ENCODE results near the gene COL1A2.

Gene COL1A2

GRCh38 chr7:94382132-94382531, 12.6 kb upstream of the COL1A2 start:
- Histone ChIP-seq H3K27ac (peak overlapping the region; percentile 54), H3K27me3 (replicated peaks) (no peaks in the 10 kb centered on the region), H3K36me3 (replicated peaks) (no peaks in the 10 kb centered on the region), H3K4me3 (ENCODE audit: low read depth, low read length) (no peak overlapping the region)
- in situ Hi-C loops (cut with HindIII; ENCODE audit: low pct_ligation_motif_present, low sequenced_read_pairs): no loop called here
- no peak for TF ChIP-seq CTCF (IDR thresholded peaks at IDR 0.05; ENCODE audit: low read depth, low read length, missing control alignments)
- peak; percentile 58 for DNase-seq

- Histone ChIP-seq H3K27ac (peak overlapping the region; percentile 16), H3K4me3 (ENCODE audit: low read depth, low read length) (no peak overlapping the region), H3K27me3 (replicated peaks) (no peaks in the 10 kb centered on the region), H3K36me3 (replicated peaks) (no peaks in the 10 kb centered on the region)
- in situ Hi-C loops (cut with HindIII; ENCODE audit: low pct_ligation_motif_present, low sequenced_read_pairs): no loop called here
- DNase-seq: no peak
- no peak for TF ChIP-seq CTCF (IDR thresholded peaks at IDR 0.05; ENCODE audit: low read depth, low read length, missing control alignments)
Observed at GRCh38 chr7:94382746-94383145, 11.9 kb upstream of the COL1A2 start.

- in situ Hi-C loops (cut with HindIII; ENCODE audit: low pct_ligation_motif_present, low sequenced_read_pairs): no loop called here
- no peak for DNase-seq
- Histone ChIP-seq H3K4me3 (ENCODE audit: low read depth, low read length) (no peak overlapping the region), H3K27ac (no peak overlapping the region), H3K36me3 (replicated peaks) (no peaks in the 10 kb centered on the region), H3K27me3 (replicated peaks) (no peaks in the 10 kb centered on the region)
- no peak for TF ChIP-seq CTCF (IDR thresholded peaks at IDR 0.05; ENCODE audit: low read depth, low read length, missing control alignments)
Observed at GRCh38 chr7:94384315-94384714, 10.4 kb upstream of the COL1A2 start.

GRCh38 chr7:94386416-94386815, 8.3 kb upstream of the COL1A2 start:
- H3K27ac ChIP-seq: no peak overlapping the region
- no peaks in the 10 kb centered on the region for H3K36me3 ChIP-seq (replicated peaks)
- no peak for DNase-seq
- in situ Hi-C loops (cut with HindIII; ENCODE audit: low pct_ligation_motif_present, low sequenced_read_pairs): no loop called here
- no peaks in the 10 kb centered on the region for H3K27me3 ChIP-seq (replicated peaks)
- no peak for TF ChIP-seq CTCF (IDR thresholded peaks at IDR 0.05; ENCODE audit: low read depth, low read length, missing control alignments)
- H3K4me3 ChIP-seq (ENCODE audit: low read depth, low read length): no peak overlapping the region

GRCh38 chr7:94388540-94388939, 6.2 kb upstream of the COL1A2 start:
- in situ Hi-C loops (cut with HindIII; ENCODE audit: low pct_ligation_motif_present, low sequenced_read_pairs): no loop called here
- Histone ChIP-seq H3K27me3 (replicated peaks) (no peaks in the 10 kb centered on the region), H3K36me3 (replicated peaks) (no peaks in the 10 kb centered on the region), H3K27ac (no peak overlapping the region), H3K4me3 (ENCODE audit: low read depth, low read length) (no peak overlapping the region)
- DNase-seq: no peak
- TF ChIP-seq CTCF (IDR thresholded peaks at IDR 0.05; ENCODE audit: low read depth, low read length, missing control alignments): no peak

- DNase-seq: no peak
- in situ Hi-C loops (cut with HindIII; ENCODE audit: low pct_ligation_motif_present, low sequenced_read_pairs): no loop called here
- no peaks in the 10 kb centered on the region for H3K27me3 ChIP-seq (replicated peaks)
- H3K27ac ChIP-seq: no peak overlapping the region
- no peak for TF ChIP-seq CTCF (IDR thresholded peaks at IDR 0.05; ENCODE audit: low read depth, low read length, missing control alignments)
- H3K4me3 ChIP-seq (ENCODE audit: low read depth, low read length): no peak overlapping the region
- H3K36me3 ChIP-seq (replicated peaks): no peaks in the 10 kb centered on the region
Observed at GRCh38 chr7:94389381-94389780, 5.3 kb upstream of the COL1A2 start.

All from brain microvascular endothelial cell (primary cell).